PC-9 (cell line): Measurements from ENCODE around the gene UQCC5. TPM values are rescaled to one million over a fixed set of nuclear protein-coding genes. Genes with fewer than 3 reads are reported as not detected.

Source experiments
- BruUV-seq: library from RNA; stranded (reverse); fragments of 400-500 nt; replicated peaks from 2 replicates; lab custom pipeline; 2021; lab: Mats Ljungman, UMichigan
- CTCF ChIA-PET: fragments of 300-600 bp; sonication (Branson Sonifier 250); formaldehyde crosslinking; loops from one replicate; lab custom pipeline; 2022; ENCODE audit warnings: antibody characterized with exemption; lab: Charles Lee
- POLR2A ChIA-PET: fragments of 300-600 bp; sonication (Branson Sonifier 250); formaldehyde crosslinking; loops from one replicate; lab custom pipeline; 2022; ENCODE audit warnings: antibody characterized with exemption; ENCODE audit not compliant: unreplicated experiment; lab: Charles Lee
- DNase-seq, 2 experiments: peaks; one replicate each; pipeline versions ENCODE4 v3.0.0 to v3.0.0-alpha.2; 2015 to 2022; ENCODE audit warnings: mixed read lengths in 1 of 2
- H2AFZ ChIP-seq: fragments of 200-600 bp; sonication (generic); 2 replicates; pipeline ENCODE4 v1.8.1; 2017; ENCODE audit warnings: antibody characterized with exemption
- H3F3A ChIP-seq: fragments of 200-600 bp; sonication (generic); 2 replicates; pipeline ENCODE4 v1.8.1; 2017; ENCODE audit warnings: antibody characterized with exemption, mild to moderate bottlenecking, low read depth; ENCODE audit not compliant: insufficient read depth
- H3K27ac ChIP-seq: fragments of 200-600 bp; sonication (generic); 2 replicates; pipeline ENCODE4 v1.6.1; 2016; ENCODE audit warnings: mixed run types
- H3K27me3 ChIP-seq: fragments of 200-600 bp; sonication (generic); 2 replicates; pipeline ENCODE4 v1.6.1; 2016; ENCODE audit warnings: low read depth, mixed run types; ENCODE audit not compliant: insufficient read depth
- H3K36me3 ChIP-seq: fragments of 200-600 bp; sonication (generic); 2 replicates; pipeline ENCODE4 v1.6.1; 2016; ENCODE audit warnings: low read depth, mixed run types
- H3K4me1 ChIP-seq: fragments of 200-600 bp; sonication (generic); replicated peaks from 2 replicates; pipeline ENCODE4 v1.6.1; 2016; ENCODE audit warnings: mixed run types; ENCODE audit not compliant: insufficient read depth
- H3K4me2 ChIP-seq: fragments of 200-600 bp; sonication (generic); 2 replicates; pipeline ENCODE4 v1.6.1; 2017; ENCODE audit warnings: mixed run types
- H3K4me3 ChIP-seq: fragments of 200-600 bp; sonication (generic); 2 replicates; pipeline ENCODE4 v1.6.1; 2016; ENCODE audit warnings: mixed run types
- H3K79me2 ChIP-seq: fragments of 200-600 bp; sonication (generic); 2 replicates; pipeline ENCODE4 v1.6.1; 2017; ENCODE audit warnings: low read depth, mixed run types
- H3K9me2 ChIP-seq: fragments of 200-600 bp; sonication (generic); 2 replicates; pipeline ENCODE4 v1.8.1; 2017; ENCODE audit warnings: mild to moderate bottlenecking; ENCODE audit not compliant: insufficient read depth
- H3K9me3 ChIP-seq: fragments of 200-600 bp; sonication (generic); 2 replicates; pipeline ENCODE4 v1.8.1; 2016; ENCODE audit warnings: low read depth; ENCODE audit not compliant: insufficient read depth
- H4K20me1 ChIP-seq: fragments of 200-600 bp; sonication (generic); 2 replicates; pipeline ENCODE4 v1.8.1; 2017; ENCODE audit not compliant: insufficient read depth
- CTCF ChIP-seq: fragments of 200-600 bp; sonication (generic); conservative IDR thresholded peaks from 2 replicates; pipeline ENCODE4 v1.6.1; 2017; ENCODE audit warnings: mixed run types, antibody characterized with exemption, mild to moderate bottlenecking, moderate library complexity
- EZH2 ChIP-seq: fragments of 200-600 bp; sonication (generic); IDR thresholded peaks from 2 replicates; pipeline ENCODE4 v1.8.0; 2017; ENCODE audit warnings: antibody characterized with exemption, low read depth
- intact Hi-C: fragments of 100-400 bp; cut with micrococcal nuclease; formaldehyde crosslinking; loops from one replicate; pipeline ENCODE4 v1.10.0; 2022; ENCODE audit not compliant: unreplicated experiment
- total RNA-seq: library from RNA; stranded (reverse); gene quantifications from 2 replicates; pipeline ENCODE4 v1.2.3, GENCODE V29; 2021

UQCC5 gene
- total RNA-seq, 1 experiment from 2014 or later: 13.3 TPM

- Histone ChIP-seq H3K4me2 (no peak overlapping the region), H4K20me1 (no peaks in the 10 kb centered on the region), H3K4me1 (no peaks in the 10 kb centered on the region), H3K27ac (no peak overlapping the region), H3K36me3 (no peaks in the 10 kb centered on the region), H3K27me3 (no peaks in the 10 kb centered on the region), H3K79me2 (no peaks in the 10 kb centered on the region), H3K9me2 (no peaks in the 10 kb centered on the region), H3K4me3 (no peak overlapping the region), H2AFZ (no peak overlapping the region), H3K9me3 (no peaks in the 10 kb centered on the region), H3F3A (no peaks in the 10 kb centered on the region)
- ChIA-PET POLR2A (no interaction called here), CTCF (no interaction called here)
- BruUV-seq: no TSS peak
- no peak for DNase-seq
- intact Hi-C loops: no loop called here
- no peak for TF ChIP-seq EZH2
- TF ChIP-seq CTCF: no peak
Observed at GRCh38 chr3:52493232-52494017, 43.0 kb upstream of the UQCC5 start.

- no peak for DNase-seq
- intact Hi-C loops: no loop called here
- ChIA-PET POLR2A (no interaction called here), CTCF (no interaction called here)
- H3K79me2 ChIP-seq: no peaks in the 10 kb centered on the region
- no peaks in the 10 kb centered on the region for H4K20me1 ChIP-seq
- no peaks in the 10 kb centered on the region for H3K9me3 ChIP-seq
- H2AFZ ChIP-seq: no peak overlapping the region
- H3F3A ChIP-seq: no peaks in the 10 kb centered on the region
- H3K27me3 ChIP-seq: no peaks in the 10 kb centered on the region
- H3K4me3 ChIP-seq: no peak overlapping the region
- no peaks in the 10 kb centered on the region for H3K9me2 ChIP-seq
- H3K36me3 ChIP-seq: no peaks in the 10 kb centered on the region
- no peak overlapping the region for H3K27ac ChIP-seq
- BruUV-seq: no TSS peak
- H3K4me1 ChIP-seq: no peaks in the 10 kb centered on the region
- H3K4me2 ChIP-seq: no peak overlapping the region
- no peak for TF ChIP-seq EZH2
- TF ChIP-seq CTCF: no peak
Observed at GRCh38 chr3:52494445-52494844, 42.0 kb upstream of the UQCC5 start.

GRCh38 chr3:52494886-52495495 lies 41.4 kb upstream of the UQCC5 start, which contains the start of gene STAB1:
STAB1 (plus strand) TSS chr3:52495338; CDS start chr3:52495414, 76 bp downstream.
- Histone ChIP-seq H3K27me3 (no peaks in the 10 kb centered on the region), H3F3A (no peaks in the 10 kb centered on the region), H3K4me3 (no peak within 1 kb of the TSS), H3K4me1 (no peaks in the 10 kb centered on the region), H3K27ac (no peak within 1 kb of the TSS), H2AFZ (no peak within 1 kb of the TSS), H3K79me2 (no peaks in the 10 kb centered on the region), H4K20me1 (no peaks in the 10 kb centered on the region), H3K36me3 (no peaks in the 10 kb centered on the region), H3K9me3 (no peaks in the 10 kb centered on the region), H3K9me2 (no peaks in the 10 kb centered on the region), H3K4me2 (no peak within 1 kb of the TSS)
- intact Hi-C loops: no loop called here
- TF ChIP-seq EZH2: no peak
- TF ChIP-seq CTCF: no peak
- no peak for DNase-seq
- BruUV-seq: no TSS peak
- POLR2A ChIA-PET: no interaction called here
- CTCF ChIA-PET: no interaction called here
